HG02759 (cell line): ENCODE results near the gene SLC5A2.
A peak's percentile ranks its signal among the peaks of the same experiment; 100 is the strongest.
"Not testable (repeated sequence)": the region's sequence is repeated elsewhere in the genome, so short reads cannot be mapped to it uniquely, and the experiment has no call there.

ENCODE experiments used
- ATAC-seq: cut with Tn5 transposase; IDR thresholded peaks from one replicate; pipeline ENCODE4 v1.9.1; 2021; ENCODE audit warnings: mild to moderate bottlenecking, moderate library complexity; ENCODE audit not compliant: unreplicated experiment

Gene SLC5A2

GRCh38 chr16:31483081-31483480 lies at the start of gene SLC5A2:
Gene SLC5A2, plus strand, starts transcription at chr16:31483123. Its CDS starts 14 bp downstream, at chr16:31483137.
- no peak for ATAC-seq

- no peak for ATAC-seq
Observed at GRCh38 chr16:31435341-31436220, 47.3 kb upstream of the SLC5A2 start.

- ATAC-seq, result no peak
Observed at GRCh38 chr16:31436221-31437045, 46.5 kb upstream of the SLC5A2 start.

- ATAC-seq, result no peak
Observed at GRCh38 chr16:31438414-31438813, 44.5 kb upstream of the SLC5A2 start.

GRCh38 chr16:31439023-31439422 lies 43.9 kb upstream of the SLC5A2 start:
- not testable (repeated sequence) for ATAC-seq

DNA sequence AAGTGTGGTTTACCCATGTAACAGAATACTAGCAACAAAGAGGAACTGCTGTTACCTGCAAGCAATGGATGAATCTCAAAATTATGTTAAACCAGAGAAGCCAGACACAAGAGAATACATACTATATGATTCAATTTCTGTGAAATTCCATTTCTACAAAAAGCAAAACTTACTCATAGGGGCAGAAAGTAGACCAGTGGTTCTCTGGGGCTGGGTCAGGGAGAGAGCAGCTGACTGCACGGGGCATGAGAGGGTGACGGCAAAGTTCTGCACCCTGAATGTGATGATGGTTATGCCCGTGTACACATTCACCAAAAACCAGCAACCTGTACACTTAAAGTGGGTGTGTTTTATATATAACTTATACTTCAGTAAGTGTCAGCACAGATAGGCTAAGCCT lies 43.4 kb upstream of the SLC5A2 start:
- ATAC-seq, result no peak

- ATAC-seq, result no peak
Observed at GRCh38 chr16:31440516-31441184, 42.3 kb upstream of the SLC5A2 start.

DNA sequence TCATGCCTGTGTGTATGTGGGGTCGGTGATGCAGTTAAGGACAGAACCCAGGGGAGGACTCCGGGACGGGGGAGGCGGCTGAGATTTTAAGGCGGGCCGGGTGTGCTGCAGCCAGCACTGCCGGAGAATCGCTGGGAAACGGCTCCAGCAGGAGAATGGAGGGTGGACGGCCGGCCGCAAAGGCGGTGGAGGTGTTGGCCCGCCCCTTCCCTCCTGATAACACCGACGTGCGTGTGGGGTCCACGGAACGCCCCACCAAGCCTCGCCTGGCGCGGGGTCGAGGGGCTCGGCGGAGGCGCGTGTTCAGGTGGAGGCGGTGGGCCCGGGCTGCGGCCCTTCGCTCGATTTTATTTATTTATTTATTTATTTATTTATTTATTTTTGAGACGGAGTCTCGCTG lies 41.0 kb upstream of the SLC5A2 start:
- ATAC-seq, result no peak

GRCh38 chr16:31445931-31446330 lies 37.0 kb upstream of the SLC5A2 start:
- not testable (repeated sequence) for ATAC-seq

- no peak for ATAC-seq
Observed at GRCh38 chr16:31451201-31451600, 31.7 kb upstream of the SLC5A2 start.

GRCh38 chr16:31451681-31452351 lies 31.1 kb upstream of the SLC5A2 start:
- ATAC-seq, result peak; percentile 63

- no peak for ATAC-seq
Observed at GRCh38 chr16:31452631-31453106, 30.3 kb upstream of the SLC5A2 start.

DNA sequence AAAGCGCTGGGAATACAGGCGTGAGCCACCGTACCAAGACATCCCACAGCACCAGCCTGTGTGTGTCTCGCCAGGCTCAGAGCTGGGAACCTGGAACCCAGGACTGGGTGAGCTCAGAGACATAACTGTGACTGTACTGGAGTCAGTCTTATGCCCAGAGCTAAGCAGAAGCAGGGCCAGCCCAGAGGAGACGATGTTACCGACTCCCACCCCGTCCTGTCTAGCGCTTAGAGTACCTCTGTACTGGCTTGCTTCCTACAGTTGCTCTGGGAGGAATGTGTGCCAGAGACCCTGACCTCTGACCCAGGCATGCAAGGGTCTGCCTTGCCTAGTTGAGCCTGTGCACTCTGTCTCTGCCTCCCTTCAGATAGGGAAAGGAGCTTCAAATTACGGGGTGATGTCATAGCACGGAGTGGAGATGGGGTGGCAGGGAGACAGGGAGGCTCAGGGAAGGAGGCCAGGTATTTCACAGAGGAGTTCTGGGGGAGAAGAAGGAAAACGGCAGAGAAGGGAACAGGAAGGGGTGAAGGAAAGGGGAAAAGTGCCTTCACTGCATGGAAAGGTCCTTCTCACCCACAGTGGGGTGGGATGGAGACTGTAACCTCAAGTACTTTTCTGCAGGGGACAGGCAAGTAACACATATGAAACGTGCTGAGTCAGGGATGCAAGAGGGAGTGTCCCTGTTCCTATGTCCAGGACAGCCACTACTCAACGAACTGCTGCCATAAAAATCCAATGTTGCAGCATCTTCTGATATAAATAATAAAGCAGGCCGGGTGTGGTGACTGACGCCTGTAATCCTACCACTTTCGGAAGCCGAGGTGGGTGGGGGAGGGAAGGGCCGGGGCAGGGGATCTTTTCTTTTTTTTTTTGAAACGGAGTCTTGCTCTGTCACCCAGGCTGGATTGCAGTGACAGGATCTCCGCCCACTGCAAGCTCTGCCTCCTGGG lies 29.4 kb upstream of the SLC5A2 start:
- ATAC-seq, result no peak

- ATAC-seq, result no peak
Observed at GRCh38 chr16:31455601-31456314, 27.2 kb upstream of the SLC5A2 start.

DNA sequence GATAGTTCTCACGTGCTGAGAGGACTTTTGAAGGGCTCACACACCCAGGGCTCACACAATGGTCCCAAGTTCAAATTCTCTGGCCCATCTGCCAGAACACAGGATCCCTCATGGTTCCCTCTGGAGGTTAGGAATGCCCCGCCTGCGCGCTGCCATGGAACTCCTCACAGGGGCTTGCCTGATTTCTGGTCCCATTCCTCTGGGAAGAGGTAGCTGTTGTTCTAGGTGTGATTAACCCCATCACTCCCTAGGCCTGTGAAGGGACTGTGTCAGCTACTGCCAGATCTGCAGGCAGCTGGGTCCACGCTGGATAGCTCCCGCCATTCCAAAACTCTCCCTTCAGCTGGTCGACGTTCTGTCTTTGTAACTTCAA lies 25.9 kb upstream of the SLC5A2 start:
- ATAC-seq, result no peak

DNA sequence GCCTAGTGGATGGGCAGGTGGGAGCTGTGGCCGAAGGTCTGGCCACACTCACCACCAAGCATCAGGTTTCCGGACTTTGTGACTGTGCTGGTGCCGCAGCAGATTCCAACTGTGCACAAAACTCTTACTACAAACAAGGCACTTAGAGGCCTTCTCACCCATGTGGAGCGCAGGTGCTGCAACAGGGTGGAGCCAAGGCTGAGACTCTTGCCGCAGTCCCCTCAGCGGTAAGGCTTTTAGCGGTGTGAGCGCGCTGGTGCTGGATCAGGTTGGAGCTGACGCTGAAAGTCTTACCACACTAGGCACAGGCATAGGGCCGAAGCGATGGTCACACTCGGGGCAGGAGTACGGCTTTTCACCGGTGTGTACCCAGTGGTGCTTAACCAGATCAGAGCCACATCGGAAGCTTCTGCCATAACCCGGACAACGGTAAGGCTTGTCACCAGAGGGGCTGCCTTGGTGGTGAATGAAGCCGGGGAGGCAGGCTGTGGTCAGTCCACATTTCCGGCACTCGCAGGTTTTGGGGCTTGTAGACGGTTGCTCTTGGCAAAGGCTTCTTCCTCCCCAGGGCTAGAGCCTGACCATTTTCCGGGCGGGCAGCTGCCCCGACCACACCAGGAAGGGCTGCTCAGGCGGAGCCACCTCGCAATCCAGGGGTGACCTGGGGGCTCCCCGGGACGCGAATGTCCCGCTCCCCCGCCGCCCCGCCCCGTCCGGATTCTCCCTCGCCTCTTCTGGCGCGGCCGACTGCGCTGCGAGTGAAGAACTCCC lies 24.7 kb upstream of the SLC5A2 start:
- peak; percentile 4 for ATAC-seq

DNA sequence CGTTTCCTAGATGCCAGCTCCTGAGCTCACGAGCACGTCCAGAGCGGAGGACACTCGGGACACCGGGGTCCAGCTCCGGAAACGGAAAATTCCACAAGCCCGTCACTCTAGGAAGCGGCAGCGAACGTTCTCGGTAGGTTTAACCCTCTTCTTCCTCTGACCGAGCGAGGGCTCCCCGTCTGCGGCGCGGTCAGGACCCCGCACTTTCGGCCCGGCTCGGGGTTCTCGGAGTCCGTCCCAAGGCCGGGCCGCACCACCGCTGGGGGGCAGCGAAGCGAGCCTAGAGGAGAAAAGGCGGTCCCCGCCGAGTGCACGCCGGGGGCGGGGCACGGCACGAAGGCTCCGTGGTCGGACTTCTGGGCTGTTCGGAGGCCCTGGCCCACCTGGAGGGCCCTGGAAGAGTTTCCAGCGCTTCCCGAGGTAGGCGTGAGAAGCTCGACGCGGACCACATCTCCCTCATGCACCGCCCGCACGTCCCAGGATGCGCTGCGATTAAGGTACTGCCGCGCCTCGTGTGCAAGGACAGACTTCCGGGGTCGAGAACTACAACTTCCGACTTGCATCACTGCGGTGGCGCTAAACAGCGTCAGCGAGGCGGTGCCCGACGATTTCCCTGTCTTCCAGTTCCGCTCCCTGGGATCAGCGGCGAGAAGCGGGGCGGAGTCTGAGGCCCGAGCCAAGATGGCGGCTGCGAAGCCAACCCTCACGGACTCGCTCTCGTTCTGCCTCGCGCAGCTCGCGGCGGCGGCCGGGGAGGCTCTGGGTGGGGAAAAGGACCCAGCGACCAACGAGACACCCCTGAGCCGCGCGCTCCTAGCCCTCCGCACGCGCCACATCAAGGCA lies 23.9 kb upstream of the SLC5A2 start, which contains the start of gene ARMC5:
TSS of gene ARMC5 (plus strand) at position 658 of the 843 bp plus-strand sequence. CDS start at position 682, 24 bp downstream.
- ATAC-seq, result peak; percentile 77
